ENCODE measurements around the gene RBM3. TPM values are rescaled to one million over a fixed set of nuclear protein-coding genes. Genes with fewer than 3 reads are reported as not detected.

The RBM3 gene
- total and polyA plus RNA-seq, 10 of the 15 experiments (the other 5 are each of a cell fraction or from before 2014, with no cell fraction given), result 170 to 467 (median 259) TPM

- TF ChIP-seq NBN (IDR thresholded peaks at IDR 0.05) (0 out of 2 replicates have a peak, but pooled peaks have one; percentile 24), ZNF207 (IDR thresholded peaks at IDR 0.05; ENCODE audit: borderline replicate concordance) (no peak), EZH2 (IDR thresholded peaks at IDR 0.05; ENCODE audit: borderline replicate concordance, control insufficient read depth, low read depth, low read length) (no peak), POLR2A (IDR thresholded peaks at IDR 0.05; ENCODE audit: low read depth, low read length) (peak; percentile 84), CHD2 (IDR thresholded peaks at IDR 0.05; ENCODE audit: borderline replicate concordance, low read depth, low read length) (no peak; the same call in 1 of the 2 replicates), RBBP5 (conservative IDR thresholded peaks at IDR 0.05) (no peak), JUNB (IDR thresholded peaks at IDR 0.05) (no peak), BRCA1 (IDR thresholded peaks at IDR 0.05; ENCODE audit: low read depth, low read length) (no peak), BHLHE40 (IDR thresholded peaks at IDR 0.05; ENCODE audit: borderline replicate concordance in 1 of 2, low read depth in 2 of 2, low read length in 1 of 2) (peak; percentile 26 to 30; a peak in 1 of 4 replicates), IRF4 (IDR thresholded peaks at IDR 0.05; ENCODE audit: low read depth, low read length) (no peak), MLLT1 (IDR thresholded peaks at IDR 0.05) (peak; percentile 100), SMAD5 (IDR thresholded peaks at IDR 0.05; ENCODE audit: low read depth) (no peak), CBX3 (IDR thresholded peaks at IDR 0.05; ENCODE audit: borderline replicate concordance, low read depth) (no peak), IKZF1 (conservative IDR thresholded peaks at IDR 0.05) (peak; percentile 96), EGR1 (IDR thresholded peaks at IDR 0.05; ENCODE audit: borderline replicate concordance in 1 of 2, low read depth in 2 of 2, low read length in 2 of 2) (peak in 1 of 2 experiments; percentile 88; a peak in 2 of 3 replicates), ZNF217 (IDR thresholded peaks at IDR 0.05) (no peak), NRF1 (conservative IDR thresholded peaks at IDR 0.05; ENCODE audit: low read depth, low read length) (peak; percentile 91), RCOR1 (conservative IDR thresholded peaks at IDR 0.05; ENCODE audit: low read depth, low read length) (no peak)
- TF ChIP-seq, protein P1, sequence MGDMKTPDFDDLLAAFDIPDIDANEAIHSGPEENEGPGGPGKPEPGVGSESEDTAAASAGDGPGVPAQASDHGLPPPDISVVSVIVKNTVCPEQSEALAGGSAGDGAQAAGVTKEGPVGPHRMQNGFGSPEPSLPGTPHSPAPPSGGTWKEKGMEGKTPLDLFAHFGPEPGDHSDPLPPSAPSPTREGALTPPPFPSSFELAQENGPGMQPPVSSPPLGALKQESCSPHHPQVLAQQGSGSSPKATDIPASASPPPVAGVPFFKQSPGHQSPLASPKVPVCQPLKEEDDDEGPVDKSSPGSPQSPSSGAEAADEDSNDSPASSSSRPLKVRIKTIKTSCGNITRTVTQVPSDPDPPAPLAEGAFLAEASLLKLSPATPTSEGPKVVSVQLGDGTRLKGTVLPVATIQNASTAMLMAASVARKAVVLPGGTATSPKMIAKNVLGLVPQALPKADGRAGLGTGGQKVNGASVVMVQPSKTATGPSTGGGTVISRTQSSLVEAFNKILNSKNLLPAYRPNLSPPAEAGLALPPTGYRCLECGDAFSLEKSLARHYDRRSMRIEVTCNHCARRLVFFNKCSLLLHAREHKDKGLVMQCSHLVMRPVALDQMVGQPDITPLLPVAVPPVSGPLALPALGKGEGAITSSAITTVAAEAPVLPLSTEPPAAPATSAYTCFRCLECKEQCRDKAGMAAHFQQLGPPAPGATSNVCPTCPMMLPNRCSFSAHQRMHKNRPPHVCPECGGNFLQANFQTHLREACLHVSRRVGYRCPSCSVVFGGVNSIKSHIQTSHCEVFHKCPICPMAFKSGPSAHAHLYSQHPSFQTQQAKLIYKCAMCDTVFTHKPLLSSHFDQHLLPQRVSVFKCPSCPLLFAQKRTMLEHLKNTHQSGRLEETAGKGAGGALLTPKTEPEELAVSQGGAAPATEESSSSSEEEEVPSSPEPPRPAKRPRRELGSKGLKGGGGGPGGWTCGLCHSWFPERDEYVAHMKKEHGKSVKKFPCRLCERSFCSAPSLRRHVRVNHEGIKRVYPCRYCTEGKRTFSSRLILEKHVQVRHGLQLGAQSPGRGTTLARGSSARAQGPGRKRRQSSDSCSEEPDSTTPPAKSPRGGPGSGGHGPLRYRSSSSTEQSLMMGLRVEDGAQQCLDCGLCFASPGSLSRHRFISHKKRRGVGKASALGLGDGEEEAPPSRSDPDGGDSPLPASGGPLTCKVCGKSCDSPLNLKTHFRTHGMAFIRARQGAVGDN (IDR thresholded peaks at IDR 0.05), result peak; percentile 20; the same call in 1 of the 2 replicates
- TF ChIP-seq, protein P2, sequence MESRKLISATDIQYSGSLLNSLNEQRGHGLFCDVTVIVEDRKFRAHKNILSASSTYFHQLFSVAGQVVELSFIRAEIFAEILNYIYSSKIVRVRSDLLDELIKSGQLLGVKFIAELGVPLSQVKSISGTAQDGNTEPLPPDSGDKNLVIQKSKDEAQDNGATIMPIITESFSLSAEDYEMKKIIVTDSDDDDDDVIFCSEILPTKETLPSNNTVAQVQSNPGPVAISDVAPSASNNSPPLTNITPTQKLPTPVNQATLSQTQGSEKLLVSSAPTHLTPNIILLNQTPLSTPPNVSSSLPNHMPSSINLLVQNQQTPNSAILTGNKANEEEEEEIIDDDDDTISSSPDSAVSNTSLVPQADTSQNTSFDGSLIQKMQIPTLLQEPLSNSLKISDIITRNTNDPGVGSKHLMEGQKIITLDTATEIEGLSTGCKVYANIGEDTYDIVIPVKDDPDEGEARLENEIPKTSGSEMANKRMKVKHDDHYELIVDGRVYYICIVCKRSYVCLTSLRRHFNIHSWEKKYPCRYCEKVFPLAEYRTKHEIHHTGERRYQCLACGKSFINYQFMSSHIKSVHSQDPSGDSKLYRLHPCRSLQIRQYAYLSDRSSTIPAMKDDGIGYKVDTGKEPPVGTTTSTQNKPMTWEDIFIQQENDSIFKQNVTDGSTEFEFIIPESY (IDR thresholded peaks at IDR 0.05), result no peak
- TF ChIP-seq, protein P3, sequence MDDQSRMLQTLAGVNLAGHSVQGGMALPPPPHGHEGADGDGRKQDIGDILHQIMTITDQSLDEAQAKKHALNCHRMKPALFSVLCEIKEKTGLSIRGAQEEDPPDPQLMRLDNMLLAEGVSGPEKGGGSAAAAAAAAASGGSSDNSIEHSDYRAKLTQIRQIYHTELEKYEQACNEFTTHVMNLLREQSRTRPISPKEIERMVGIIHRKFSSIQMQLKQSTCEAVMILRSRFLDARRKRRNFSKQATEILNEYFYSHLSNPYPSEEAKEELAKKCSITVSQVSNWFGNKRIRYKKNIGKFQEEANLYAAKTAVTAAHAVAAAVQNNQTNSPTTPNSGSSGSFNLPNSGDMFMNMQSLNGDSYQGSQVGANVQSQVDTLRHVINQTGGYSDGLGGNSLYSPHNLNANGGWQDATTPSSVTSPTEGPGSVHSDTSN (IDR thresholded peaks at IDR 0.05; ENCODE audit: insufficient replicate concordance, low read depth, low read length), result no peak
Observed at GRCh38 chrX:48597353-48598264, 23.3 kb downstream of the RBM3 start, which contains the start of gene WDR13 (continued).
